ENCODE measurements around the gene KMT2C. TPM values are rescaled to one million over a fixed set of nuclear protein-coding genes. Genes with fewer than 3 reads are reported as not detected.
"Not testable (repeated sequence)": the region's sequence is repeated elsewhere in the genome, so short reads cannot be mapped to it uniquely, and the experiment has no call there.

The KMT2C gene
- total and polyA plus RNA-seq, 2 of the 8 experiments (the other 6 are each of a cell fraction or from before 2014, with no cell fraction given), result 9.1 to 40.8 TPM

GRCh38 chr7:152451356-152451755 lies 15.6 kb upstream of the KMT2C start (continued):
- no peak for TF ChIP-seq RXRA (IDR thresholded peaks at IDR 0.05; ENCODE audit: insufficient read depth, low read depth, low read length)
- TF ChIP-seq, protein P1, sequence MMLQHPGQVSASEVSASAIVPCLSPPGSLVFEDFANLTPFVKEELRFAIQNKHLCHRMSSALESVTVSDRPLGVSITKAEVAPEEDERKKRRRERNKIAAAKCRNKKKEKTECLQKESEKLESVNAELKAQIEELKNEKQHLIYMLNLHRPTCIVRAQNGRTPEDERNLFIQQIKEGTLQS (IDR thresholded peaks at IDR 0.05; ENCODE audit: insufficient read depth, low read depth, low read length), result no peak
- TF ChIP-seq EGR1 (IDR thresholded peaks at IDR 0.05; ENCODE audit: borderline replicate concordance, low read depth, low read length), result no peak
- TF ChIP-seq MAFK (IDR thresholded peaks at IDR 0.05; ENCODE audit: low read depth, low read length), result no peak
- no peak for TF ChIP-seq GABPA (IDR thresholded peaks at IDR 0.05; ENCODE audit: borderline replicate concordance, insufficient read depth, low read length)
- TF ChIP-seq ASH2L (IDR thresholded peaks at IDR 0.05; ENCODE audit: low read length), result no peak
- TF ChIP-seq MAX (IDR thresholded peaks at IDR 0.05), result no peak

DNA sequence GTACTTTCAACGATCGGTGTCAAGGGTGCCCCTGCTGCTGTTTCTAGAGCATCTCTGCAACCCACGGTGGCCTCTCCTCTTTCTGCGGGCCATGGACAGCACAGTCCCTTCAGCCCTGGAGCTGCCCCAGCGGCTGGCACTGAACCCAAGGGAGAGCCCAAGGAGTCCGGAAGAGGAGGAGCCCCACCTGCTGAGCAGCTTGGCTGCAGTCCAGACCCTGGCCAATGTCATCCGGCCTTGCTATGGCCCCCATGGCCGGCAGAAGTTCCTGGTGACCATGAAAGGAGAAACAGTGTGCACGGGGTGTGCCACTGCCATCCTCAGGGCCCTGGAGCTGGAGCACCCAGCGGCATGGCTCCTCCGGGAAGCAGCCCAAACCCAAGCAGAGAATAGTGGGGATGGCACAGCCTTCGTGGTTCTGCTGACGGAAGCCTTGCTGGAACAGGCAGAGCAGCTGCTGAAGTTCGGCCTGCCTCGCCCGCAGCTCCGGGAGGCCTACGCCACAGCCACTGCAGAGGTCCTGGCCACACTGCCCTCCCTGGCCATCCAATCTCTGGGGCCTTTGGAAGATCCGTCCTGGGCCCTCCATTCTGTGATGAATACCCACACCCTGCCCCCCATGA lies 9.7 kb upstream of the KMT2C start:
- not testable (repeated sequence) for H2BK120ac ChIP-seq (replicated peaks; ENCODE audit: low read depth, low read length); DNase-seq (ENCODE audit: low read depth in 1 of 2, low spot score in 2 of 2); H2BK20ac ChIP-seq (ENCODE audit: low read length); H4K20me1 ChIP-seq (replicated peaks in 1 of 2; ENCODE audit: control insufficient read depth in 1 of 2, insufficient read depth in 2 of 2, low read length in 2 of 2); H3K79me2 ChIP-seq (ENCODE audit: control insufficient read depth in 1 of 2, insufficient read depth in 2 of 2, low read length in 2 of 2); H3K9me3 ChIP-seq (ENCODE audit: insufficient read depth in 2 of 2, low read depth in 1 of 2, low read length in 1 of 2); H2AFZ ChIP-seq (ENCODE audit: low read length); H3K23me2 ChIP-seq (ENCODE audit: low read depth, low read length); H3K4me2 ChIP-seq (ENCODE audit: insufficient read depth in 1 of 2, low read depth in 2 of 2, low read length in 2 of 2); H3K79me1 ChIP-seq (ENCODE audit: low read depth, low read length); H3K27ac ChIP-seq (ENCODE audit: low read depth, low read length); H3K27me3 ChIP-seq (replicated peaks in 1 of 4; ENCODE audit: control insufficient read depth in 3 of 4, extremely low read depth in 1 of 4, insufficient read depth in 3 of 4, low read length in 3 of 4); FAIRE-seq; H3K4me3 ChIP-seq (ENCODE audit: extremely low read depth in 1 of 4, insufficient read depth in 2 of 4, low read depth in 3 of 4, low read length in 4 of 4); H2BK15ac ChIP-seq (ENCODE audit: low read length); H3K4me1 ChIP-seq (replicated peaks in 1 of 4; ENCODE audit: control insufficient read depth in 3 of 4, insufficient read depth in 4 of 4, low read length in 3 of 4); H2BK12ac ChIP-seq (ENCODE audit: low read depth, low read length); H4K91ac ChIP-seq (replicated peaks; ENCODE audit: insufficient read length, low read length); H2AK5ac ChIP-seq (ENCODE audit: low read depth, low read length); H3K23ac ChIP-seq (ENCODE audit: insufficient read length); H3K4ac ChIP-seq (replicated peaks; ENCODE audit: insufficient read length, low read depth, low read length); H3K36me3 ChIP-seq (ENCODE audit: control insufficient read depth in 2 of 4, insufficient read depth in 4 of 4, low read length in 3 of 4); H3K9ac ChIP-seq (replicated peaks in 1 of 4; ENCODE audit: extremely low read depth in 1 of 4, low read depth in 3 of 4, low read length in 3 of 4); H3K14ac ChIP-seq (ENCODE audit: insufficient read length); H3K18ac ChIP-seq (ENCODE audit: extremely low read depth, low read length); H3K56ac ChIP-seq (replicated peaks; ENCODE audit: insufficient read length, low read depth, low read length); H4K8ac ChIP-seq (ENCODE audit: extremely low read depth, insufficient read depth, low read length); H4K5ac ChIP-seq (ENCODE audit: insufficient read length, low read depth, low read length); H2BK5ac ChIP-seq (ENCODE audit: low read depth, low read length)
- ChIA-PET CTCF (ENCODE audit: partially characterized antibody) (interaction anchor here (0.6 kb wide), 1 partner anchor 59 kb away, joined by 3 read pairs; no protein-coding TSS in a partner anchor), POLR2A (ENCODE audit: partially characterized antibody) (interaction anchor here (0.7 to 1.5 kb wide), 3 partner anchors 17 to 99 kb away, joined by 3 to 4 read pairs (median 3); no protein-coding TSS in a partner anchor)
- WGBS, 2 experiments (ENCODE audit: extremely low coverage in 1 of 2, insufficient coverage in 1 of 2, insufficient read length in 1 of 2, insufficient replicate concordance in 2 of 2, low coverage in 1 of 2, low lambda C conversion rate in 2 of 2, missing lambda C conversion rate in 1 of 2), result 96% methylated on average over 19 of the region's 19 CpGs; no CpG with 5 or more reads in 1 of the 2 experiments

All from H1 (cell line).